Choroid plexus epithelial cell (primary cell): Measurements from ENCODE around the gene INPP4B.

Source experiments
- DNase-seq: peaks from one replicate; pipeline ENCODE4 v3.0.0-alpha.2; 2010; ENCODE audit warnings: low read depth
- H3K4me3 ChIP-seq: 2 replicates; pipeline ENCODE4 v1.5.1; 2011; ENCODE audit warnings: low read depth, mild to moderate bottlenecking, control low read depth, low read length, moderate library complexity
- TF ChIP-seq, protein P1 (sequence below): conservative IDR thresholded peaks from 2 replicates; pipeline ENCODE4 v1.5.1; 2011; ENCODE audit warnings: low read depth, mild to moderate bottlenecking, control low read depth, inconsistent platforms, low read length, moderate library complexity

Gene INPP4B

DNA sequence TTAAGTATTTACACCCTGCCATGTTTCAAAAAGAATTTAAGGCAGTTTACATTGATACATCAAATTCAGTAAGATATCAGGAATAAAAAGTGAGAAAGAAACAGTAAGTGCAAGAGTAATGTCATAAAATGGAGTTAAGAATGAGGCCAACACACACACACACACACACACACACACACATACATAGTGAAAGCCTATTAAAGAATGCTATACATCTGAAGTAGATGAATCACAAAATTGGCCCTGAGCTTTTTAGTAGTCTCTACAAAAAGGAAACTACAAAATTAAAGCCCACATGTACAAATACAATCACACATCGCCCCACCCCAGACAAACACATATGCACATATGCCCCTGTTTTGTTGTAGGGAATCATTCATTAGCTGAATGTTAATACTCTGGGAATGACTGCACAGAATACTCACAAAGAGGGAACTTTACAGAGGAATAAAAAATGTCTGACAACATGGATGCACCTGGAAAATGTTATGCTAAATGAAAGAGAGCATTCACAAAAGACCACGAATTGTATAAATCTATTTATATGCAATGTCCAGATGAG, 780.9 kb downstream of the INPP4B start:
- no peak for DNase-seq
- H3K4me3 ChIP-seq: no peak overlapping the region
- TF ChIP-seq, protein P1, sequence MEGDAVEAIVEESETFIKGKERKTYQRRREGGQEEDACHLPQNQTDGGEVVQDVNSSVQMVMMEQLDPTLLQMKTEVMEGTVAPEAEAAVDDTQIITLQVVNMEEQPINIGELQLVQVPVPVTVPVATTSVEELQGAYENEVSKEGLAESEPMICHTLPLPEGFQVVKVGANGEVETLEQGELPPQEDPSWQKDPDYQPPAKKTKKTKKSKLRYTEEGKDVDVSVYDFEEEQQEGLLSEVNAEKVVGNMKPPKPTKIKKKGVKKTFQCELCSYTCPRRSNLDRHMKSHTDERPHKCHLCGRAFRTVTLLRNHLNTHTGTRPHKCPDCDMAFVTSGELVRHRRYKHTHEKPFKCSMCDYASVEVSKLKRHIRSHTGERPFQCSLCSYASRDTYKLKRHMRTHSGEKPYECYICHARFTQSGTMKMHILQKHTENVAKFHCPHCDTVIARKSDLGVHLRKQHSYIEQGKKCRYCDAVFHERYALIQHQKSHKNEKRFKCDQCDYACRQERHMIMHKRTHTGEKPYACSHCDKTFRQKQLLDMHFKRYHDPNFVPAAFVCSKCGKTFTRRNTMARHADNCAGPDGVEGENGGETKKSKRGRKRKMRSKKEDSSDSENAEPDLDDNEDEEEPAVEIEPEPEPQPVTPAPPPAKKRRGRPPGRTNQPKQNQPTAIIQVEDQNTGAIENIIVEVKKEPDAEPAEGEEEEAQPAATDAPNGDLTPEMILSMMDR: no peak

DNA sequence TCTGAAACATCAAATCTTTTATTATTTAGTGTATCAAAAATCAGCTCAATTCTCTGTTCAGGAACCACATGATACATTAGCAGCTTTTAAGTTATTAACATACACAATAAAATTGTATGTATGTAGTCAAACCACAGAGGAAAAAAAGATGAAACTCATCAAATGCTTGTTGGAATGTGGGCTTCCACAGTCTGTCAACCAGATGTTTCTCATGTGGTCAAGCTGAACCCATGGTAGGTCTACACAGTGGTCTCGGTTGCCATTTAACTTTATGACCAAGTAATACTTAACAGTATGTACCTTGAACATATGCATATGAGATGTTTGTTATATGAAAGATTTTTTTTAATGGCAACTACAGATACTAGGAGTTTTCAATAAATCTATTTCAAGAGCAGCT, 781.9 kb downstream of the INPP4B start:
- H3K4me3 ChIP-seq: no peak overlapping the region
- TF ChIP-seq, protein P1: no peak
- DNase-seq: no peak

- TF ChIP-seq, protein P1: no peak
- no peak for DNase-seq
- no peak overlapping the region for H3K4me3 ChIP-seq
These were observed 800.1 kb downstream of the INPP4B start for GRCh38 chr4:142045996-142046395.

DNA sequence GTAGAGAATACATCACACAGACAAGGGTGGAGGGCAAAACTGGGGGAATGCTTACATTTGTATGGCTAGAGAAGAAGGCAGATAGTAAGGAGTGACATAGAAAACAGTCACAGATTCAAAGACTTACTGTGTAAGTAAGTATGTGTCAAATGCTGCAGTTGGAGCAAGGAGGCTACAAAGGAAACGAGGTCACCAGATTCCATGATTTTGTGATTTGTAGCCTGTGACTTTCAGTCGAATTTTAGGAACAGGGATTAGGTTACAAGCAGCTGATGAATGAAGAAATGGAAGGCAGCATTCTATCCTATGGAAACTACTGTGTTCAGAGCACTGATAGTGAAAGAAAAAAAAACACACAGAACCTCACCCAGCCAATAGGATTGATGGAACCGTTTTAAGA, 801.8 kb downstream of the INPP4B start:
- DNase-seq: no peak
- TF ChIP-seq, protein P1: no peak
- H3K4me3 ChIP-seq: no peak overlapping the region

DNA sequence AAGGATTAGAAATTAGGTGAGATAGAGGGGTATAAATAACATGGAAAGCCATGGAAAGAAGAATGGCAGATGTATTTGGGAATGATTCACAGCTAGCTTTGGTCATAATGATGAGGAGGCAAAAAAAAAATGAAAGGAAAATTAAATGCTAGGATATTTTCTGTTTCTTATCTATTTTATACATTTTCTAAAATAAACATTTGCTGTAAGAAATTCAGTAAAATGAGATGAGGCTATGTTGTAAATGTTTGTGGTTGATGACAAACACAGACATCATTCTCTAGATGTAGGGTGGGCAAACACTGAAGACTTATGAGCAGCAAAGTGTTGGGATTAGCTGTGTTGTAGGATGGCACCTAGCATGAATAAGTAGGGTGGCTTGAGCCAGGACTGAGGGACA, 802.6 kb downstream of the INPP4B start:
- TF ChIP-seq, protein P1: no peak
- DNase-seq: no peak
- H3K4me3 ChIP-seq: no peak overlapping the region

DNA sequence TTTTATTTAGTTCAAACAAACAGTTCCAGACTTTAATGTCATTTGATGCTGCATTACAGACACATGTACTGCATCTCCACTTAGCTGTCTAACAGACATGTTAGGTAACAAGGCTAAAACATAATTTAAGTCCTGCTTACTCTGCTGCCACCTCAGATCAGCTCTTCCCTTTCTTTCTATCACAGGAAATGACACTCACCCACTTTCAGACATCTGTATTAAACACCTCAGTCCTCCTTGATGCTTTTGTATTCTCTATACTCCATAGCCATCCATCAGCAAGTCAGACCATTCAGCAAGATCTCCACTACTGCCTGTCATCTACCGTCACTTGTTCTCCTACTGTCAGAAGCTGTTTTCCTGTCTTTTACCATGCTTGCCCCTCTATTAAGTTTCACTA, 804.3 kb downstream of the INPP4B start:
- TF ChIP-seq, protein P1: no peak
- H3K4me3 ChIP-seq: no peak overlapping the region
- no peak for DNase-seq

DNA sequence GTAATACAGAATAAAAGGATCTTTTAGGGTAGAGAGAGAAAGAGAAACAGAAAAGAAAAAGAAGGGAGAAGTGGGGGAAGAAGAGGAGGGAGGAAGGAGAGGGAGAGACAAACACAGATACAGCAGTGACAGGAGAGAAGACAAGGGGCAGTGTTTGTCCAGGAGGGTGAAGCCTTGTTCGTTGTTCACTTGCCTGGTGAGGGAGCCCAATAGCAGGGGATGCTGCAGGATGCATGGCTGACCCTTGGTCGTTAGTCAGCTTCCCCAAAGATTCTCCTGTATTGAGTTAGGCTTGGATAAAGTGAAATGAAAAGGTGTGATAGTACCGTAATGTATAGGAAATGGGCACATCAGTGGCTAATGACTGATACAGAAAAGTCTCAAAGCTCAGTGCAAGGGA, 806.1 kb downstream of the INPP4B start:
- no peak for DNase-seq
- H3K4me3 ChIP-seq: no peak overlapping the region

More for the DNA sequence above, 806.1 kb downstream of the INPP4B start:
- TF ChIP-seq, protein P1: no peak
